ENCODE results near the gene PIK3R5. TPM values are rescaled to one million over a fixed set of nuclear protein-coding genes. Genes with fewer than 3 reads are reported as not detected.

The PIK3R5 gene
- total RNA-seq, 1 experiment from 2014 or later, result not detected

GRCh38 chr17:8957721-8958120, 7.8 kb downstream of the PIK3R5 start:
- Mint-ChIP-seq H3K9me3 (ENCODE audit: low read depth, unreplicated experiment) (peaks cover 3% of the 10 kb centered on the region), H3K36me3 (ENCODE audit: insufficient read depth, unreplicated experiment) (peaks cover 5% of the 10 kb centered on the region), H3K4me3 (ENCODE audit: low read depth, unreplicated experiment) (no peak overlapping the region), H3K27ac (ENCODE audit: unreplicated experiment) (no peak overlapping the region), H3K27me3 (ENCODE audit: unreplicated experiment) (peaks cover 72% of the 10 kb centered on the region), H3K4me1 (ENCODE audit: low read depth, unreplicated experiment) (no peaks in the 10 kb centered on the region)
- TF ChIP-seq, protein P1, sequence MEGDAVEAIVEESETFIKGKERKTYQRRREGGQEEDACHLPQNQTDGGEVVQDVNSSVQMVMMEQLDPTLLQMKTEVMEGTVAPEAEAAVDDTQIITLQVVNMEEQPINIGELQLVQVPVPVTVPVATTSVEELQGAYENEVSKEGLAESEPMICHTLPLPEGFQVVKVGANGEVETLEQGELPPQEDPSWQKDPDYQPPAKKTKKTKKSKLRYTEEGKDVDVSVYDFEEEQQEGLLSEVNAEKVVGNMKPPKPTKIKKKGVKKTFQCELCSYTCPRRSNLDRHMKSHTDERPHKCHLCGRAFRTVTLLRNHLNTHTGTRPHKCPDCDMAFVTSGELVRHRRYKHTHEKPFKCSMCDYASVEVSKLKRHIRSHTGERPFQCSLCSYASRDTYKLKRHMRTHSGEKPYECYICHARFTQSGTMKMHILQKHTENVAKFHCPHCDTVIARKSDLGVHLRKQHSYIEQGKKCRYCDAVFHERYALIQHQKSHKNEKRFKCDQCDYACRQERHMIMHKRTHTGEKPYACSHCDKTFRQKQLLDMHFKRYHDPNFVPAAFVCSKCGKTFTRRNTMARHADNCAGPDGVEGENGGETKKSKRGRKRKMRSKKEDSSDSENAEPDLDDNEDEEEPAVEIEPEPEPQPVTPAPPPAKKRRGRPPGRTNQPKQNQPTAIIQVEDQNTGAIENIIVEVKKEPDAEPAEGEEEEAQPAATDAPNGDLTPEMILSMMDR (IDR thresholded peaks at IDR 0.05; ENCODE audit: unreplicated experiment), result no peak
- CTCF ChIA-PET, result no interaction called here
- no TSS peak for BruUV-seq (replicated peaks)
- DNase-seq, result no peak
- intact Hi-C loops (cut with micrococcal nuclease; ENCODE audit: unreplicated experiment), result no loop called here

DNA sequence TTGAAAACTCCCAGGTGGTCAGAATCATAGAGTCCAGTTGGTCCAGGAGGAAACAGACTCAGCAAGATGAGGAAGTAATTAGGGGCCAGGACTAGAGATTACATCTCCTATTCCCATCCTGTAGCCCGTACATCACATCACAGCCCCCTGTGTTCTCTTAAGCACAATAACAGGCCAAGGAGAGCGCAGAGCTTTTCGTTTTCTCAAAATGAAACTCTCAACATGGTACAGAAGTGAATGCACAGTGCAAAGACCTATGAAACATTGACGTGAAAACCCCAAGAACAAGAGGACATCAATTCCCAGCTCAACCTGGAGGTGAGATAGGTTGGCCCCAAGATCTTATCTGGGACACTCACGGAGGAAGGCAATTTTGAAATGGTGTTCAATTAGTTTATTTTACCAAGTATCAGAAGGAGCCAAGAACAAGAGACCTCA, 9.0 kb downstream of the PIK3R5 start:
- Mint-ChIP-seq H3K4me3 (ENCODE audit: low read depth, unreplicated experiment) (no peak overlapping the region), H3K9me3 (ENCODE audit: low read depth, unreplicated experiment) (peaks cover 3% of the 10 kb centered on the region), H3K36me3 (ENCODE audit: insufficient read depth, unreplicated experiment) (peaks cover 5% of the 10 kb centered on the region), H3K4me1 (ENCODE audit: low read depth, unreplicated experiment) (no peaks in the 10 kb centered on the region), H3K27ac (ENCODE audit: unreplicated experiment) (no peak overlapping the region), H3K27me3 (ENCODE audit: unreplicated experiment) (peaks cover 70% of the 10 kb centered on the region)
- CTCF ChIA-PET, result no interaction called here
- BruUV-seq (replicated peaks), result no TSS peak
- TF ChIP-seq, protein P1 (IDR thresholded peaks at IDR 0.05; ENCODE audit: unreplicated experiment), result no peak
- intact Hi-C loops (cut with micrococcal nuclease; ENCODE audit: unreplicated experiment), result no loop called here
- DNase-seq, result no peak

DNA sequence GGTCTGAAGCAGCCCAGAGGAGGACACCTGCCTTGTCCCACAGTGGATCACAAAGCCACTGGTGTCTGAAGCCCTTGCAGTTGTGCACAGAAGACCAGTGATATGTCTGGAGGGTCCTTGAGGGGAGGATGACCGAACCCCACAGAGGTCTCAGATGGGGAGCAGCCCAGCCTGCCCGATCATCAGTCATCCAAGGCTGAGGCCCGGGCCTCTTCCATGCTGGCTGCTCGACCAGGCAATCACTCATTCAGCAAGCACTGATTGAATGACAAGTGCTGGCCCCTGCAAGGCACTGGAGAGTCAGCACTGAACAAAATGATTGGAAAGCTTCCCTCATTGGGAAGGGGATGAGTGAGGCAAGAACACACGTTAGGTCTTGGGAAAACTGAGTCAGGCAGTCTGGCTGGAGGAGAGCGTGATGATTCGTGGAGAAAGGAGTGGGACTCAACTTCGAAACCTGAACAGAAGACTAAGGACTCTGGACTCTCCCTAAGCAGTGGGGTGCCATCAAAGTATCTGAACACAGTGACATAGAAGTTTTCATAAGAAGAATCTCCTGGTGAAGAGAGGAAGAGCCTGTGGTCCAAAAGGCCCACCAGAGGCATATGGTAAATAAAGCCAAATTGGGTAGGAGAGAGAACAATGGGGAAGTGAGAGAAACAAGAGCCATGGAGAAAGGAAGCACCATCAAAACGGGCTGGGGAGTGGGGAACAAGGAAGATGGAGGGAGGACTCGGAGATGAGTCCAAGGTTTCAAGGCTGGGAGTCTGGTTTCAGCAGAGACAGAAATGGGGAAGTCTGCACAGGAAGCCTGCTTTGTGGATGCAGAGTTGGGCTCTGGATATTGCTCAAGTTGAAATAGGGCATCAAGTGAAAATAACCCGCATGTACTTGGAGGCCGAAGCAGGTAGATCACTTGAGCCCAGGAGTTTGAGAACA, 10.2 kb downstream of the PIK3R5 start:
- TF ChIP-seq, protein P1 (IDR thresholded peaks at IDR 0.05; ENCODE audit: unreplicated experiment), result no peak
- BruUV-seq (replicated peaks), result no TSS peak
- peaks cover 65% of the 10 kb centered on the region for H3K27me3 Mint-ChIP-seq (ENCODE audit: unreplicated experiment)
- intact Hi-C loops (cut with micrococcal nuclease; ENCODE audit: unreplicated experiment), result no loop called here
- H3K36me3 Mint-ChIP-seq (ENCODE audit: insufficient read depth, unreplicated experiment), result no peaks in the 10 kb centered on the region
- CTCF ChIA-PET, result no interaction called here
- H3K9me3 Mint-ChIP-seq (ENCODE audit: low read depth, unreplicated experiment), result peaks cover 3% of the 10 kb centered on the region
- H3K27ac Mint-ChIP-seq (ENCODE audit: unreplicated experiment), result no peak overlapping the region
- DNase-seq, result no peak
- no peaks in the 10 kb centered on the region for H3K4me1 Mint-ChIP-seq (ENCODE audit: low read depth, unreplicated experiment)
- H3K4me3 Mint-ChIP-seq (ENCODE audit: low read depth, unreplicated experiment), result no peak overlapping the region

DNA sequence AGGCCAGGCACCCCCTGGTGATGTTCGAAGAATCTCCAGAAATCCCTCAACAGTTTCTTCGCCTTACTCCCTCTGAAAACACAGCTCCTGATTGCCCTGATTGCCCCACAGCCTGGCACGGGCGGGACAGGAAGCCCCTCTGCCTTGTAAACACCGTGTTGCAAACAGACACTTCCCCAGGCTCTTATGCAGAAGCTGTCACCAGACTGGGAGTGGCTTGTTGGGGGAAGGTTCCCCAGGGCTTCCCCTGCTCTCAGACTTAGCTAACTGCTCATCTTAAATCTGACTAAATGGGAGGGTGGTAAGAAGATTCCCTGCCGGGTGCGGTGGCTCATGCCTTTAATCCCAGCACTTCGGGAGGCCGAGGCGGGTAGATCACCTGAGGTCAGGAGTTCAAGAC, 11.2 kb downstream of the PIK3R5 start:
- H3K36me3 Mint-ChIP-seq (ENCODE audit: insufficient read depth, unreplicated experiment), result no peaks in the 10 kb centered on the region
- H3K9me3 Mint-ChIP-seq (ENCODE audit: low read depth, unreplicated experiment), result peaks cover 3% of the 10 kb centered on the region
- BruUV-seq (replicated peaks), result no TSS peak
- CTCF ChIA-PET, result no interaction called here
- DNase-seq, result no peak
- no peak overlapping the region for H3K27ac Mint-ChIP-seq (ENCODE audit: unreplicated experiment)
- H3K4me1 Mint-ChIP-seq (ENCODE audit: low read depth, unreplicated experiment), result no peaks in the 10 kb centered on the region
- TF ChIP-seq, protein P1 (IDR thresholded peaks at IDR 0.05; ENCODE audit: unreplicated experiment), result no peak
- peaks cover 63% of the 10 kb centered on the region for H3K27me3 Mint-ChIP-seq (ENCODE audit: unreplicated experiment)
- H3K4me3 Mint-ChIP-seq (ENCODE audit: low read depth, unreplicated experiment), result no peak overlapping the region
- intact Hi-C loops (cut with micrococcal nuclease; ENCODE audit: unreplicated experiment), result no loop called here

Data from Calu3 (cell line).